Hippocampal formation (tissue), 2 donors: Measurements from ENCODE around the gene ARSB.
"Not testable (repeated sequence)": the region's sequence is repeated elsewhere in the genome, so short reads cannot be mapped to it uniquely, and the experiment has no call there.

Experiments
- DNase-seq, 2 donors: peaks; one replicate each; lab custom pipeline; 2025; lab: John Stamatoyannopoulos, UW

ARSB gene

DNA sequence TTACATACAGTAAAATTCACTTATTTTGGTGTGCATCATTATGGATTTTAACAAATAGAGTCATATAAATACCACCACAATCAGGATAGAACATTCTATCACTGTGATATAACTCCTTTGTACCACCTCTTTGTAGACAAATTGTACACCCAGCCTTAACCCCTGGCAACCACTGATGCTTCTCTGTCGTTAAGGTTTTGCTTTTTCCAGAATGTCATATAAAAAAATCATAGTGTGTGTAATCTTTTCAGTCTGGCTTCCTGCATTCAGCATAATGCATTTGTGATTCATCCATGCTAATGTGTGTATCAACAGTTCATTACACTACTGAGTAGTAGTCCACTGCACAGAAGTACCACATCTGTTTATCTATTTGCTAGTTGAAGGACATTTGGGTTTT, 81.2 kb downstream of the ARSB start:
- DNase-seq: no peak

DNA sequence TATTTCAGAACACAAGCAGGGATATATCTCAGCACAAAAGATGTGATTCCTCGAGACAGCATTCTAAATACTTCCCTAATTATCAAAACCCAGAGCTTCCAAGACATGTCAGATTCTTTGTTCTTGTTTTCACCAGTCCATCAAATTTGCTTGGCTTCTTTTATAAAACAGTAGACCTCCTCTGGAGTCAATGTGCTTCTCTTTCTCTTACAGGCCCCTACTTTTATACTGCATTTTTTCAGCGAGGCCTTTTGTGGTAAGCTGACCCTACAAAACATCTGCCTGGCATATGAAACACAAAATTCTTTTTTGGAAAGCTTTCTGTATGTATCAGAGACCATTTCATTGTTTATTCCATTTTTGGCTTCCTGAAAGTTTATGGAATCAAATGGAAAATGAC, 81.8 kb downstream of the ARSB start:
- DNase-seq: no peak

DNA sequence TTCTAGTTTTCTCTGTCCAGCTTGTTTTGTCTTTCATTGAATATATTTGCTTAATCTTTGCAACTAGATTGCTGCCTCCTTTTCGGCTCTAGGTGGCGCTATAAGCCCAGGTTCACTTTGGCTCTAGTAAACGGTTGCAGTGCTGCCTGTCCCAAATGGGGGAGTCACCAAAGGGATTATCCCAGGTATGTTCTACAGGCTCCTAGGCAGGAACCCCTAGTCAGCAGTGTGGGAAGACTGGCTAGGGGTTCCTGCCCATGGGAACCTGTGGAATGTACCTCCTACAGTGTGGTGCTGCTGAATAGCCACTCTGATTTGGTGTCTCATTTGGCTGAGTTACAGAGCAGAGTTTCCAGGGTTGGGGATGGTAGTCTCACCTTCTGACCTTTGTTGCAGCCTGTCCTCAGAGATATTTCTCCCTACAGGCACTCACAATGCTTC, 85.2 kb downstream of the ARSB start:
- no peak for DNase-seq

DNA sequence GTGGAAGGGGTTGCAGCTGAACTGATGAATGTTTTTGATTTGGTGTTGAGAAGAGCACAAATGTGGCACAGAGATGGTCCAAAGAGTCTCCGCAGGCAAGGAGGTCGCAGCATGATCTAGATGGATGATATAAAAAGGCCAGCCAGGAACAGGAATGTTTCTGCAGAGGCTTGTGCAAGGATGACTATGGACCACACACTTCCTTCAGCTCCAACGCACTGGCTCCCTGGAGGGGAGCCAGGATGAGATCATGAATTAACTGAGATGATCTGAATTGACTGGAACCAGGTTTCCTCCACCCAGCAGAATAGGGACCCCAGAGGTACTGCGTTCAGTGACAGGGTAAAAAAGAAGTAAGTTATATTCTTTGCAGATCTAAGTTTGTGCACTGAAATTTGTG, 89.0 kb downstream of the ARSB start:
- DNase-seq: no peak

DNA sequence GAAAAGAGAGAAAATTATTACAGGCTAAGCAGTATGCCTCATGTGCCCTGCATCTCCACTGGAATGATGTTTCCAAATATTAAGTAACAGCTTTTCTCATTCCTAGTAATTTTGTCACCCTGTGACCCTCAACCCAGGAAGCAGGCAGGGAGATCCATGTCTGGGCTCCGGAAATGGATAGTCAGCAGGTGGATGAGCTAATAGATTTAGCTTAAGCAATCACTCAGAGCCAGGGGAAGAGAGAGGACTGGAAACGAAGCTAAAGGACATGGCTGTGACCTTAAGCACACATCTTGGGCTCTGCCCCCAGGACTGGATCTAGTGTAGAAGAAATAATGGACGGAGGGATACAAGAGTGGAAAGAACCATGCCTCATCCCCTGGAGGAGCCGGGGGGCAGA, 89.5 kb downstream of the ARSB start:
- no peak for DNase-seq

DNA sequence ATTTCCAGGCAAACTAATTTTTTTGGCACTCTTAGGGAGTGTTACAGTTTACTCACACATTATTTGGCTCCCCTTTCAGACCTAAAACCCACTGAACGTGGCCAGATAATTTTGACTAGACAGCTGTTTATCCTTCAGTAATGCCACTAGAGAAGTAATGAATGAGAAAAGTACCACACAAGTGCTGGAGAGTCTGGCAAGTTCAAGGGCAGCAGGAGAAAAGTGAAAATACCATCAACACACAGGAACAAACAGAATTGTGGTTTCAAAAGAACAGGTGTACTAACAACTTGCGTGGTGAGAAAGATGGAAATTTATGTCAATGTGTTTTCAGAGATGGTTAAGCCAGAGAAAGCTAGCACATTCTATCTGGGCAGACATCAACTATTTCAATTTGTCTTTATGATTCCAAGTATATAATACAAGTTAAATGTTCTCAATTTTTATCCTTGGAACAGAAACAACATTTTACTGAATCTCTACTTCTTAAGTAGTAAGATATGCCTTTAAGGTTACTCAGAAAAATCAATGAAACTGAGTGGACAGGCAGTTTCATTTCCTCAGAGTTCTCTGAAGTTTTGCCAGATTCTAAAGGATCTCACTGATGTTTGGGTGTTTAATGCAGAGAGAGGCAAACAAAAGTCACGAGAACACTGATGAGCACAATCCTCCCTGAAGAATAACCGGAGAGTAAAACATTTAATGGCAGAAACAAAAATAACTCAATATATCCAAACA, 91.0 kb downstream of the ARSB start:
- DNase-seq: no peak

DNA sequence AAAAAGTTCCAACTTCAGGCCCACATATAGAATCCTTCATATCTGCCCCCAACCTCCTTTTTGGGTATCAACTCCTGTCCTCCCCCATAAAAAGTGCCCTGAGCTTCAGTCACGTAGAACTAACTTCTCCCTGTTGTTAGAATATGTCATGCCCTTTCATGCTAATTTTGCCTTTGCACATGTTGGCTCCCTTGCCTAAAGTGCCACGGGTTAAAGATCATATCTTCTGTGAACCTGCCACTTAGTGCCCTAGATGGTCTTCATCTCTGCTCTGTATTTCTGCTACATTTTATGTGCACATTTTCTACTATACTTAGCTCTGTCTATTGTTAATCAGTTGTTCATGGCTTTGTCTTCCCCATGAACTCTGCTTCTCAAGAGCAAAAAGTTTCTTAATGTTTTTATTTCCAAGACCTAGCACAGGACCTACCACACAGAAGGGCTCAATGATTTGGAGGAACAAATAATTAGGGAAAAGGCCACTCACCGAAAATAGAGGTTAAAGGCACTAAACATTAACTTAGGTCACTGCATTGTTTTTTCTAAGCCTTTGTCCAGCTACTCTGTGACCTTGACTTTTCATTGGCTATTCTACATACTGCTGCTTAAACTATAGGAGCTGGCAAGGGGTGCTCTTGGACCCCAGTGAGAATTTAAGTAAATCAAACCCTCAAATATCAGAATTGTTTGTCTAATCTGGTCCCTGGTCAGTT, 94.3 kb downstream of the ARSB start:
- no peak for DNase-seq

DNA sequence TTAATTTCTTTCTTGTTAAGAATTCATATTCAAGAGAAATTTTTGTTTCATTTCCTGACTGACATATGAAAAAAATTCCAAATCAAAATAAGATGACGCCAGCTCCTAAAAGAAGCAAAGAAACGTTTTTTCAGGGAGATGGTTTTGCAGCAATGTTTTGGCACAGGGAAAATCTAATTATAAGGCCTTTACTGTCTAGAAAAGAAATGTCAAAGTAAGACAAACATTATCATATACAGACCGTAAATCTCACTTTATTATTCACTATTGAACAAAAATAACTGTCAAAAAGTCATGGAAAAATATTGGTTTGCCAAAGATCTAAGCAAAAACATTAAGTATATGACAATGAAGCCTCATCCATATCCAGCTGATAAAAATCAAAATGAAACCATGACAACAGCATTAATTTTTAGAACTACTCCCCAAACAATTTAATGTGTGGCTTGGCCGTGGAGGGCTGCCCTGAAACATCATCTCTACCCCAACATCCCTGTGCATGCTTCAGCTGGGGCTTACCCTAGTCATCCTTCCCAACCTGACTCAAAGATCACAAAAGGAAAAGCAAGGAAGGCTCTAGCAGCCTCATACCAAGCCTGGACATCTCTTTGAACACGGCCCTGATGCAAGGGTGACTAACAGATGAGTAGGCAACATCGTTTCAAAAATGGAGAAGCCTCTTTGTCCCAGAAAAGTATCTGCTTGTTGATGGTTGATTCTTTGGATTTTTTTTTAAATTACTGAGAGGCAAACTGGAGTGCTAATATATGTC, 95.6 kb downstream of the ARSB start:
- no peak for DNase-seq

DNA sequence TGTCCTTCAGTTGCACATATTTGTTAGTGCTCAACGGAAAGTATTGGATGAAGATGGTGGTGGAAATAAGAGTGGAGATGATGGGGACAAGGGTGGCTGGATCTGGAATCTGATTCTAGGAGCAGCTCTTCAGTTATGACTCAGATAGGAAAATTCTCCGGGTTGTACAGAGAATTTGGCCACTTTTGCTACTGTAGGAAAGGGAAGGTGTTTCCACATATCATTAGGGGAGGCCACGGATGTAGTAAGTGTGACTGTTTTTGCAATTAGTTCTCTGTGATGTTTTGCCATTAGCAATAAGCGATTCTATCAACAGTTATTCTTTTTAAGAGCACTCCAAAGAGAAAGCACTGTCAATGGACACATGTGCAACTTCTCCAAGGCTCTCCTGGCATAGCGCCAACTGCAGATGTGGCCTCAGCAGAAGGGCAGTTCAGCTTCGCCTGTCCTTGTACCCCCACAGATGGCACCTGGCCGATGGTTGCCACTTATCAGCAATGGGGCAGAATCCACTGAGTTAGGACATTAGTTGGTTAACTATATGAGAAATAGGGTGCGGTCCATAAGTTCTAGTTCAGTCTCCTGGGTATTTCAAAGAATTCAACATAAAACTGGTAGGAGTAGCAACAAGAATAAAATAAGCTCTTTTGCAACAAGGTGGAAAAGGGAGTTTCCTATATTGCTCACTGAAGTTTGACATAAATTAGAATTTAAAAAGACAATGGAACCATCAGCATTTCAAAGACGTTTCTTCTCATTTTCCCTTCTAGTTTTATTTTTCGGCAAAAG, 96.3 kb downstream of the ARSB start:
- no peak for DNase-seq

DNA sequence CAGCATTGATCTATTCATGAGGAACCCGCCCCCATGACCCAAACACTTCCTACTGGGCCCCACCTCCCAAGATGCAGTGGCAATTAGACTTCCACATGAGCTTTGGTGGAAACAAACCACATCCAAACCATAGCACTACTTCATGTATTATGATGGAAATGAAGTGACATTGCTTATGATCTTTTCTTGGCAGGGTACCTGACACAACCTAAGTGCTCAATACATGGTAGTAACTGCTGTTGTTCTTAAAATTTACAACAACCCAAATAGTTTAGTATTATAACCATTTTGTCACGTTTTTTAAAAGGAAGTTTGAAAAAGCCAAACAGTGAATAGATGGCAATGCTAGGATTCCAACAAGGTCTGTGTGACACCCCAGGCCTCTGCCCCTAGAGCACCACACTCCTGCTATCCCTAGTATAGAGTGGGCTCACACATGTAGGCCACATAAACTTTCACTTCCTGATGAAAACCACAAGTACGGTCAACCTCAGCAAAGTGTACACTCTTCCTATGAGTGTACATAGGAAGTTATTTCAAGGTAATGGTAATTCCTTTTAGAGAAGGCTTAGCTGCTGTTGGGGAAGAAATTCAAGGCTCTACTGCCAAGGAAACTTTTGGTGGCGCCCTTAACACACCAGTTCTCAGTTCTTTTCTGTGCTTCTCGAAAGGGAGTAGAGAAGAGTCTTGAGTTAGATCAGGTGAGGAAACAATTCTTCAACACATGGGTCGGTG, 97.6 kb downstream of the ARSB start:
- DNase-seq: no peak

DNA sequence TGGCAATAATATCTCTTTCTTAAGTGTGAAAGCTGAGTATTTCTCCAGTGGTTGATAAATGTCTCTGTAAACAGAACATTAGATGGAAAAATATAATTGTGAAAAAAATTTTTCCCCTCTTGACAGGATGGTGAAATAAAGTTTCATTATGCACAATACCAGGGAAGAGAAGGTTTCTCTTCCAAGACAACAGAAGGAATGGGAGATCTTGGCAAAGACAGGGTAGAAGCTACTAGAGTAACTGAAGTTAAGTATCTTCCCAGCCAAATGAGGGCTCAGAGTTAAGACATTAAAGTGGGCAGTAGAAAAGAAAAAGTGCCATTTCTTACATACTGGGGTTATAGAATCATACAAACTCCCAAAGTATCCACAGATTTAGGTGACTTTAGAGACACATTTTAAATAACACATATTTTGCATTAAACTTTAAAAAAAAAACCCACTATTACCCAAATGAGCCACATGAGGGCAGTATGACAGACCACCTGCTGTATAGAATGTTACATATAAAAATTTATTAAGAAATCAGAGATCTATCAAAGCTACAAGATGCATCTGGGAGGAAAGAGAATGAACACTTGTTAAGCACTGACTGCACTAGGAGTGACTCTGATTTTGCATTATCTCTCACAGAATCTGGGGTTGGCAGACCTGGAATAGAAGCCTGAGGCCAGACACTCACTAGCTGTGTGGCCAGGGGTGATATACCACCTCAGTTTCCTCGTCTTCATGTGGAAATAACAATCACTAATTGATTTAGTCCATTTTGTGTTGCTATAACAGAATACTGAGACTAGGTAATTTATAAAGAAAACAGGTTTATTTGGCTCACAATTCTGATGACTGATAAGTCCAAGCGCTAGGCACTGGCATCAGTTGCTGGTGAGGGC, 98.5 kb downstream of the ARSB start:
- DNase-seq: no peak

DNA sequence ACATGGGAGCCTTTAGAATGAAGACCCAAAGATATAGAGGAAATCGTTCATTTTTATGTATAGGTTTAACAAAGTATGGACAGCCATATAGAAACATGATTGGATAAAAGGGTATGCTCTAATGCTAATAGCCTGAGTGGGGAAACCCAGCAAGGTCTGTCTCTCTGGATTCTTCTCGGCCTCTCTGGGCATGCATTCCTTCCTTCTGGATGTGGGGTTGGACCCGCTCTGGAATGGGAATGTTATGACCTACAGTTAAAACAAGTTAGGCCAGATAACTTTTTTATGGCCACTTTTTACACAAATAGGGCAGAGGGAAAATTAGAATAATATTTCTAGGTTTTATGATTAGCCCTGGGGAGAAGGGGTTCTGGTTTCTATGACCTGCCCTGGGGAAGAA, 103.2 kb downstream of the ARSB start:
- no peak for DNase-seq

DNA sequence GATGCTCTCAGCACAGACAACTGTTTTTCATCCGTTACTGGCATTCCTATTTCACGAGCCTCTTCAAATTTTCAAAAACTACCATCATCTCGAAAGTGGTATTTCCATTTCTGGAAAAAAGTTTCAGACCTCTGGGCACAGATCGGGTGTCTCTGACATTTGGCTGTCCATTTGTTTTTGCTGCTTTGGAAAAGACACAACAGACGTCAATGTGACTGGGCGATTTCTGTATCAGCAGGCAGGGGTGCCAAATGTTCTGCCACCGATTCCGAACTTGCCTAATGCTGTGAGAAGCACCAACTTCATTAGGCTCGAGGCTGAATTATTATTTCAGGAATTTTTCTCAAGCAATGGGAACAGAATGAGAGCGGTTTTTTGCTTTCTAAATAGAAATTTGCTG, 105.6 kb downstream of the ARSB start:
- no peak for DNase-seq

DNA sequence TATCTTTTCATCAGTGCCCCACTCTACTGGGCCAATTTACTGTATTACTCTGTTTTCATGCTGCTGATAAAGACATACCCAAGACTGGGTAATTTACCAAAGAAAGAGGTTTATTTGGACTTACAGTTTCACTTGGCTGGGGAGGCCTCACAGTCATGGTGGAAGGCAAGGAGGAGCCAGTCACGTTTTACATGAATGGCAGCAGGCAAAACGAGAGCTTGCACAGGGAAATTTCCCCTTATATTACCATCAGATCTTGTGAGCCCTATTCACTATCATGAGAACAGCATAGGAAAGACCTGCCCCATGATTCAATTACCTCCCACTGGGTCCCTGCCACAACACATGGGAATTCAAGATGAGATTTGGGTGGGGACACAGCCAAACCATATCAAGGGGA, 119.0 kb downstream of the ARSB start:
- DNase-seq: not testable (repeated sequence)

DNA sequence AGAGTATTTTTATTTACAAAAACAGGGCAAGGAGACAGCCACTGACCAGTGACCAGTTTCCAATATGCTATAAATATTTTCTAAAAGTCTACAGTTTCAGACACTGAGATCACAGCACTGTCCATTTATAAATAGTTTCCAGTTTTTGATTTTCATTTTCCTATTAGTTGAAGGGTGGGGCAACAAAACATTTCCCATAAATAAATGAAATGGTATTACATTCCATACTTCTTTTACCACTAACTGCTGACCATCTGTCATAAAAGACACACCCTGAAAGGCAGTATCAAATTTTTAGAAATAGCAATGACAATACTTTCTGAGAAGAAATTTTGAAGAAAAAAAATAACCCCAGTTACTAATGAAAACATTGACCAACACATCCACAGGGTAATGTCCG, 126.7 kb downstream of the ARSB start:
- no peak for DNase-seq

DNA sequence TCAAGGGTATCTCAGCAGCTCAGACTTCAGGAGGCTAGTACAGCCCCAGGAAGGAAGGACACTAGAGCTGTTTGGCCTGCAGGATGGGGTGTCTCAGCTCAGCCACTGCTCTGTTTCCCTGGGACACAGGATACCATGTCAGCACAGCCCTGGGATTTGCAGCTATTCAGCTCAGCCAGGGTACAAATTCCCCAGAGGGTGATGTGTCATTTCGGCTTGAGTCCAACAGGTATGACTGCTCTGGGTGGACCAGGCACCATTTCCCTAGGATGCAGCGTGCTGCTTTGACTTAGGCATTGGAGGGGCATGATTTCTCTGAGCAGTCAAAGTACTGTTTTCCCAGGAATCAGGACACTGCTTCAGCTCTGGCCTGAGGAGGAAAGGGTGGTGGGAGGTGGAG, 130.1 kb downstream of the ARSB start:
- no peak for DNase-seq

DNA sequence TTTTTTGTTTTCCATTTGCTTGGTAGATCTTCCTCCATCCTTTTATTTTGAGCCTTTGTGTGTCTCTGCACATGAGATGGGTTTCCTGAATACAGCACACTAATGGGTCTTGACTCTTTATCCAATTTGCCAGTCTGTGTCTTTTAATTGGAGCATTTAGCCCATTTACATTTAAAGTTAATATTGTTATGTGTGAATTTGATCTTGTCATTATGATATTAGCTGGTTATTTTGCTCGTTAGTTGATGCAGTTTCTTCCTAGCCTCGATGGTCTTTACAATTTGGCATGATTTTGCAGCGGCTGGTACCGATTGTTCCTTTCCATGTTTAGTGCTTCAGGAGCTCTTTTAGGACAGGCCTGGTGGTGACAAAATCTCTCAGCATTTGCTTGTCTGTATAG, 133.2 kb downstream of the ARSB start:
- DNase-seq: not testable (repeated sequence)

DNA sequence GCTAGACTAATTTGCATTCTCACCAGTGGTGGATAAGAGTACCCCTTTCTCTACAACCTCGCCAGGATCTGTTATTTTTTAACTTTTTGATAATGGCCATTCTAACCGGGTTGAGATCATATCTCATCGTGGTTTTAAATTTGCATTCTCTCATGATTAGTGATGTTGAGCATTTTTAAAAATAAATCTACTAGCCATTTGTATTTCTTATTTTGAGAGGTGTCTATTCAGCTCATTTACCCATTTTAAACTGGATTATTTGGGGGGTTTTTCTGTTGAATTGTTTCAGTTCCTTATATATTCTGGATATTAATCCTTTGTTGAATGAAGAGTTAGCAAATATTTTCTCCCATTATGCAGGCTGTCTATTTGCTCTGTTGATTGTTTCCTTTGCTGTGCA, 139.6 kb downstream of the ARSB start:
- no peak for DNase-seq

DNA sequence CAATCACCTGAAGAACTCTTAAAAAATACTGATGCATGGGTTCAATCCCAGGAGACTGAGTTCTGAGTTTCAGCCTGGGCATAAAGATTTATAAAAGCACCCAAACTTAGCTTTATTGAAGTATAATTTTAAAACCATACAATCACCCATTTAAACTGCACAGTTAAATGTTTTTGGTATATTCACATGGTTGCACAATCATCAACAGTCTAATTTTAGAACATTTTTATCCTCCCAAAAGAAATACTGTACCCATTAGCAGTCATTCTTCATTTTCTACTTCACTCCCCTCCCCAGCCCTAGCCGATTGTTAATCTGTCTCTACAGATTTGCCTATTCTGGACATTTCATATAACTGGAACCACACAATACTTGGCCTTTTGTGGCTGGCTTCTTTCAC, 141.7 kb downstream of the ARSB start:
- DNase-seq: no peak

DNA sequence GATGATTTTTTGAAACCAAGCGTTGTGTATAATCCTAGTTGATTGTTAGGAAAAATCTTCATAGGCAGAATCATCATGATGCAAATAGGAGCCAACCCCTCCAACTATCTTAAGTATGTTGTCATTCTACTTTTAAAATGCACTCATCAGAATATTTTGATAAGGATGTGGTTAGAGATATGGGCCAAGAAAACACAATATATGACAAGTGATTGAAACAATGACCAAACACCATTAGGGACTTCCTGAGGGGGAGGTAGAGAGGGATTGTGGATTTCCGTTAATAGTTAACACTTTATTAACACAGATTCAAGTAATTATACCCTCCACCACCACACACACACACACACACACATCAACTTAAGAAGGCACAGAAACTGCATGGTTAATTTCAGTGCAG, 143.3 kb downstream of the ARSB start:
- DNase-seq: no peak
